PC-9 (cell line): ENCODE data around the gene WDR77. TPM values are rescaled to one million over a fixed set of nuclear protein-coding genes. Genes with fewer than 3 reads are reported as not detected.

Source experiments
- BruUV-seq: library from RNA; stranded (reverse); fragments of 400-500 nt; replicated peaks from 2 replicates; lab custom pipeline; 2021; lab: Mats Ljungman, UMichigan
- CTCF ChIA-PET: fragments of 300-600 bp; sonication (Branson Sonifier 250); formaldehyde crosslinking; loops from one replicate; lab custom pipeline; 2022; ENCODE audit warnings: antibody characterized with exemption; lab: Charles Lee
- POLR2A ChIA-PET: fragments of 300-600 bp; sonication (Branson Sonifier 250); formaldehyde crosslinking; loops from one replicate; lab custom pipeline; 2022; ENCODE audit warnings: antibody characterized with exemption; ENCODE audit not compliant: unreplicated experiment; lab: Charles Lee
- DNase-seq, 2 experiments: peaks; one replicate each; pipeline versions ENCODE4 v3.0.0 to v3.0.0-alpha.2; 2015 to 2022; ENCODE audit warnings: mixed read lengths in 1 of 2
- H2AFZ ChIP-seq: fragments of 200-600 bp; sonication (generic); 2 replicates; pipeline ENCODE4 v1.8.1; 2017; ENCODE audit warnings: antibody characterized with exemption
- H3F3A ChIP-seq: fragments of 200-600 bp; sonication (generic); 2 replicates; pipeline ENCODE4 v1.8.1; 2017; ENCODE audit warnings: antibody characterized with exemption, mild to moderate bottlenecking, low read depth; ENCODE audit not compliant: insufficient read depth
- H3K27ac ChIP-seq: fragments of 200-600 bp; sonication (generic); 2 replicates; pipeline ENCODE4 v1.6.1; 2016; ENCODE audit warnings: mixed run types
- H3K27me3 ChIP-seq: fragments of 200-600 bp; sonication (generic); 2 replicates; pipeline ENCODE4 v1.6.1; 2016; ENCODE audit warnings: low read depth, mixed run types; ENCODE audit not compliant: insufficient read depth
- H3K36me3 ChIP-seq: fragments of 200-600 bp; sonication (generic); 2 replicates; pipeline ENCODE4 v1.6.1; 2016; ENCODE audit warnings: low read depth, mixed run types
- H3K4me1 ChIP-seq: fragments of 200-600 bp; sonication (generic); replicated peaks from 2 replicates; pipeline ENCODE4 v1.6.1; 2016; ENCODE audit warnings: mixed run types; ENCODE audit not compliant: insufficient read depth
- H3K4me2 ChIP-seq: fragments of 200-600 bp; sonication (generic); 2 replicates; pipeline ENCODE4 v1.6.1; 2017; ENCODE audit warnings: mixed run types
- H3K4me3 ChIP-seq: fragments of 200-600 bp; sonication (generic); 2 replicates; pipeline ENCODE4 v1.6.1; 2016; ENCODE audit warnings: mixed run types
- H3K79me2 ChIP-seq: fragments of 200-600 bp; sonication (generic); 2 replicates; pipeline ENCODE4 v1.6.1; 2017; ENCODE audit warnings: low read depth, mixed run types
- H3K9me2 ChIP-seq: fragments of 200-600 bp; sonication (generic); 2 replicates; pipeline ENCODE4 v1.8.1; 2017; ENCODE audit warnings: mild to moderate bottlenecking; ENCODE audit not compliant: insufficient read depth
- H3K9me3 ChIP-seq: fragments of 200-600 bp; sonication (generic); 2 replicates; pipeline ENCODE4 v1.8.1; 2016; ENCODE audit warnings: low read depth; ENCODE audit not compliant: insufficient read depth
- H4K20me1 ChIP-seq: fragments of 200-600 bp; sonication (generic); 2 replicates; pipeline ENCODE4 v1.8.1; 2017; ENCODE audit not compliant: insufficient read depth
- CTCF ChIP-seq: fragments of 200-600 bp; sonication (generic); conservative IDR thresholded peaks from 2 replicates; pipeline ENCODE4 v1.6.1; 2017; ENCODE audit warnings: mixed run types, antibody characterized with exemption, mild to moderate bottlenecking, moderate library complexity
- EZH2 ChIP-seq: fragments of 200-600 bp; sonication (generic); IDR thresholded peaks from 2 replicates; pipeline ENCODE4 v1.8.0; 2017; ENCODE audit warnings: antibody characterized with exemption, low read depth
- intact Hi-C: fragments of 100-400 bp; cut with micrococcal nuclease; formaldehyde crosslinking; loops from one replicate; pipeline ENCODE4 v1.10.0; 2022; ENCODE audit not compliant: unreplicated experiment
- total RNA-seq: library from RNA; stranded (reverse); gene quantifications from 2 replicates; pipeline ENCODE4 v1.2.3, GENCODE V29; 2021

Gene WDR77
- total RNA-seq, 1 experiment from 2014 or later: 23.7 TPM

- Histone ChIP-seq H3K79me2 (no peaks in the 10 kb centered on the region), H4K20me1 (no peaks in the 10 kb centered on the region), H3K27ac (no peak overlapping the region), H3K4me2 (no peak overlapping the region), H3K4me1 (peaks cover 20% of the 10 kb centered on the region), H3K27me3 (peaks cover 21% of the 10 kb centered on the region; the same call in 1 of the 2 replicates), H3K4me3 (no peak overlapping the region), H3K9me3 (no peaks in the 10 kb centered on the region), H3F3A (no peaks in the 10 kb centered on the region; the same call in 1 of the 2 replicates), H3K36me3 (no peaks in the 10 kb centered on the region), H2AFZ (no peak overlapping the region), H3K9me2 (no peaks in the 10 kb centered on the region)
- BruUV-seq: no TSS peak
- no peak for TF ChIP-seq EZH2
- TF ChIP-seq CTCF: no peak
- intact Hi-C loops: no loop called here
- ChIA-PET CTCF (no interaction called here), POLR2A (no interaction called here)
- no peak for DNase-seq
These were observed 34.3 kb downstream of the WDR77 start for GRCh38 chr1:111414756-111415155.

GRCh38 chr1:111412839-111413238, 36.2 kb downstream of the WDR77 start:
- Histone ChIP-seq H3K9me3 (no peaks in the 10 kb centered on the region), H3K27ac (no peak overlapping the region), H3K36me3 (no peaks in the 10 kb centered on the region), H3K9me2 (no peaks in the 10 kb centered on the region), H3K27me3 (peaks cover 26% of the 10 kb centered on the region; the same call in 1 of the 2 replicates), H3F3A (no peaks in the 10 kb centered on the region; the same call in 1 of the 2 replicates), H3K79me2 (no peaks in the 10 kb centered on the region), H4K20me1 (no peaks in the 10 kb centered on the region), H3K4me1 (peaks cover 10% of the 10 kb centered on the region), H2AFZ (no peak overlapping the region), H3K4me2 (no peak overlapping the region), H3K4me3 (no peak overlapping the region)
- ChIA-PET CTCF (no interaction called here), POLR2A (no interaction called here)
- TF ChIP-seq CTCF (no peak), EZH2 (no peak)
- DNase-seq: peak in 1 of 2 experiments; percentile 21
- BruUV-seq: no TSS peak
- intact Hi-C loops: no loop called here

GRCh38 chr1:111407301-111407700, 41.8 kb downstream of the WDR77 start:
- ChIA-PET POLR2A (no interaction called here), CTCF (no interaction called here)
- Histone ChIP-seq H4K20me1 (no peaks in the 10 kb centered on the region), H3K36me3 (no peaks in the 10 kb centered on the region), H2AFZ (no peak overlapping the region), H3K4me3 (no peak overlapping the region), H3K27ac (no peak overlapping the region), H3F3A (no peaks in the 10 kb centered on the region), H3K4me1 (no peaks in the 10 kb centered on the region), H3K27me3 (peaks cover 61% of the 10 kb centered on the region), H3K79me2 (no peaks in the 10 kb centered on the region), H3K9me2 (no peaks in the 10 kb centered on the region), H3K4me2 (no peak overlapping the region), H3K9me3 (no peaks in the 10 kb centered on the region)
- TF ChIP-seq EZH2 (no peak), CTCF (no peak)
- BruUV-seq: no TSS peak
- DNase-seq: peak in 1 of 2 experiments; percentile 34
- intact Hi-C loops: loop anchor here (5.0 kb wide), 1 partner anchor 375 kb away; no protein-coding TSS in a partner anchor
